SU-DHL-6 (cell line): ENCODE measurements around the gene IFNA2.

Experiments used
- H2AFZ ChIP-seq: fragments of 200-600 bp; sonication (generic); 2 replicates; pipeline ENCODE4 v1.6.1; 2014; ENCODE audit warnings: low read depth, mild to moderate bottlenecking, moderate library complexity, mixed read lengths, antibody characterized with exemption, low read length; ENCODE audit not compliant: severe bottlenecking
- H3F3A ChIP-seq: fragments of 200-600 bp; shearing (Covaris generic); 2 replicates; pipeline ENCODE4 v1.6.0; 2016; ENCODE audit warnings: antibody characterized with exemption, mild to moderate bottlenecking; ENCODE audit not compliant: insufficient read depth
- H3K27ac ChIP-seq: fragments of 200-600 bp; sonication (generic); 2 replicates; pipeline ENCODE4 v1.5.1; 2016; ENCODE audit warnings: low read depth, mild to moderate bottlenecking, low read length, moderate library complexity, mixed read lengths
- H3K27me3 ChIP-seq: fragments of 200-600 bp; sonication (generic), shearing (Covaris generic); 2 replicates; pipeline ENCODE4 v1.6.0; 2014; ENCODE audit warnings: mild to moderate bottlenecking, low read length
- H3K36me3 ChIP-seq: fragments of 200-600 bp; sonication (generic); 2 replicates; pipeline ENCODE4 v1.6.1; 2014; ENCODE audit warnings: mild to moderate bottlenecking, low read length, mixed read lengths
- H3K4me2 ChIP-seq: fragments of 300-600, 200-600 bp; shearing (Covaris generic), sonication (generic); 2 replicates; pipeline ENCODE4 v1.6.0; 2014; ENCODE audit warnings: low read length, low read depth, mild to moderate bottlenecking; ENCODE audit not compliant: poor library complexity, severe bottlenecking
- H3K4me3 ChIP-seq: fragments of 200-600 bp; sonication (generic); 2 replicates; pipeline ENCODE4 v1.5.1; 2014; ENCODE audit warnings: antibody characterized with exemption, low read length, mild to moderate bottlenecking, mixed read lengths; ENCODE audit not compliant: insufficient read depth, poor library complexity, severe bottlenecking
- H3K79me2 ChIP-seq: fragments of 200-600 bp; sonication (generic); 2 replicates; pipeline ENCODE4 v1.6.1; 2014; ENCODE audit warnings: mild to moderate bottlenecking, low read length, moderate library complexity; ENCODE audit not compliant: insufficient read depth
- H3K9ac ChIP-seq: fragments of 200-600 bp; sonication (generic); 2 replicates; pipeline ENCODE4 v1.7.0; 2014; ENCODE audit warnings: mild to moderate bottlenecking, low read length
- H3K9me2 ChIP-seq: fragments of 200-600 bp; sonication (generic); replicated peaks from 2 replicates; pipeline ENCODE4 v1.6.1; 2014; ENCODE audit warnings: low read length; ENCODE audit not compliant: insufficient read depth
- H3K9me3 ChIP-seq: fragments of 200-600 bp; sonication (generic); 2 replicates; pipeline ENCODE4 v1.6.1; 2014; ENCODE audit warnings: low read length, mixed read lengths; ENCODE audit not compliant: insufficient read depth
- H4K20me1 ChIP-seq: fragments of 200-600 bp; sonication (generic); 2 replicates; pipeline ENCODE4 v1.6.1; 2014; ENCODE audit warnings: low read depth, mild to moderate bottlenecking, antibody characterized with exemption, low read length, moderate library complexity, mixed read lengths
- CTCF ChIP-seq: fragments of 200-600 bp; sonication (generic); IDR thresholded peaks from one replicate; pipeline ENCODE4 v1.5.1; 2017; ENCODE audit warnings: antibody characterized with exemption, mild to moderate bottlenecking, low read length, moderate library complexity; ENCODE audit not compliant: insufficient read depth, poor library complexity, severe bottlenecking
- EZH2phosphoT487 ChIP-seq: fragments of 200-600 bp; sonication (generic), shearing (Covaris generic); conservative IDR thresholded peaks from 2 replicates; pipeline ENCODE4 v1.6.1; 2018; ENCODE audit warnings: mild to moderate bottlenecking, antibody characterized with exemption, low read length, moderate library complexity, mixed read lengths

IFNA2 gene

GRCh38 chr9:21404146-21404545 lies 18.9 kb upstream of the IFNA2 start:
- Histone ChIP-seq H3K9ac (no peak overlapping the region), H3K4me2 (no peak overlapping the region), H2AFZ (no peak overlapping the region), H3K36me3 (no peaks in the 10 kb centered on the region), H3K27ac (no peak overlapping the region), H4K20me1 (no peaks in the 10 kb centered on the region), H3K9me2 (no peaks in the 10 kb centered on the region), H3F3A (no peaks in the 10 kb centered on the region), H3K27me3 (no peaks in the 10 kb centered on the region), H3K79me2 (no peaks in the 10 kb centered on the region), H3K9me3 (no peaks in the 10 kb centered on the region), H3K4me3 (no peak overlapping the region)
- TF ChIP-seq EZH2phosphoT487 (no peak), CTCF (no peak)

- Histone ChIP-seq H3K27me3 (no peaks in the 10 kb centered on the region), H3K27ac (no peak overlapping the region), H3K9ac (no peak overlapping the region), H3K36me3 (no peaks in the 10 kb centered on the region), H3K9me3 (no peaks in the 10 kb centered on the region), H3K79me2 (no peaks in the 10 kb centered on the region), H3K9me2 (no peaks in the 10 kb centered on the region), H3K4me3 (no peak overlapping the region), H2AFZ (no peak overlapping the region), H4K20me1 (no peaks in the 10 kb centered on the region), H3K4me2 (no peak overlapping the region), H3F3A (no peaks in the 10 kb centered on the region)
- TF ChIP-seq CTCF: no peak
Observed at GRCh38 chr9:21402386-21403251, 17.4 kb upstream of the IFNA2 start.

- Histone ChIP-seq H3K9me3 (no peaks in the 10 kb centered on the region), H2AFZ (no peak overlapping the region), H3F3A (no peaks in the 10 kb centered on the region), H3K79me2 (no peaks in the 10 kb centered on the region), H4K20me1 (no peaks in the 10 kb centered on the region), H3K27me3 (no peaks in the 10 kb centered on the region), H3K27ac (no peak overlapping the region), H3K4me2 (no peak overlapping the region), H3K9ac (no peak overlapping the region), H3K36me3 (no peaks in the 10 kb centered on the region), H3K9me2 (no peaks in the 10 kb centered on the region), H3K4me3 (no peak overlapping the region)
- TF ChIP-seq CTCF (no peak), EZH2phosphoT487 (no peak)
Observed at GRCh38 chr9:21399956-21400355, 14.8 kb upstream of the IFNA2 start.
